Body of pancreas (tissue), 4 donors: Measurements from ENCODE around the gene PLA2G15. TPM values are rescaled to one million over a fixed set of nuclear protein-coding genes. Genes with fewer than 3 reads are reported as not detected.
A peak's percentile ranks its signal among the peaks of the same experiment; 100 is the strongest.

Experiments
- ATAC-seq: fragments of 150-250 bp; one replicate; pipeline ENCODE4 v1.9.1; 2016
- DNase-seq, 4 donors: peaks; one replicate each; pipeline ENCODE4 v3.0.0-alpha.2; 2019
- H3K27ac ChIP-seq, 4 donors: fragments of 200-600 bp; sonication (generic); 1 replicate in 3 of 4; 2 replicates in 1 of 4; pipeline versions ENCODE4 v1.5.1 to v1.6.1; 2016 to 2019; ENCODE audit warnings: mild to moderate bottlenecking in 1 of 4, mixed read lengths in 1 of 4, moderate library complexity in 1 of 4
- H3K27me3 ChIP-seq, 2 donors: fragments of 200-600 bp; sonication (generic); one replicate each; pipeline ENCODE4 v1.6.0; 2016; ENCODE audit warnings: mild to moderate bottlenecking in 1 of 2
- H3K36me3 ChIP-seq, 2 donors: fragments of 200-600 bp; sonication (generic); replicated peaks in 1 of 2; 2 replicates each; pipeline ENCODE4 v1.5.1; 2016; ENCODE audit warnings: low read depth in 2 of 2; ENCODE audit not compliant: insufficient read depth in 1 of 2
- H3K4me1 ChIP-seq: fragments of 200-600 bp; sonication (generic); one replicate; pipeline ENCODE4 v1.6.0; 2016
- H3K4me3 ChIP-seq, 2 donors: fragments of 200-600 bp; sonication (generic); 1 replicate in 1 of 2; 2 replicates in 1 of 2; pipeline ENCODE4 v1.5.1; 2016 to 2019
- H3K9me3 ChIP-seq, 3 donors: fragments of 200-600 bp; sonication (generic); 1 replicate in 2 of 3; 2 replicates in 1 of 3; pipeline ENCODE4 v1.5.1; 2016
- CTCF ChIP-seq, 7 experiments: fragments of 450-650 bp in 4 of 7; fragments of 200-600 bp in 3 of 7; sonication (generic) in 3 of 7; IDR thresholded peaks; one replicate each; pipeline ENCODE4 v1.5.1; 2016 to 2019; ENCODE audit warnings: antibody characterized with exemption in 7 of 7
- POLR2A ChIP-seq, 3 donors: fragments of 450-650 bp; IDR thresholded peaks; one replicate each; pipeline ENCODE4 v1.6.1; 2016; ENCODE audit warnings: antibody characterized with exemption in 3 of 3, mild to moderate bottlenecking in 2 of 3
- WGBS, 2 donors: methylation state at CpG; one replicate each; pipeline ENCODE4 v1.1.5; 2017; 5-methylcytosine and 5-hydroxymethylcytosine counted together
- intact Hi-C: fragments of 100-400 bp; cut with DNase I; formaldehyde crosslinking; loops from one replicate; pipeline ENCODE4 v1.15.1; 2023
- microRNA-seq, 2 donors: library from miRNA; unstranded; fragments of <30 nt; microRNA quantifications; one replicate each; pipeline ENCODE4, GENCODE V29; 2016; ENCODE audit warnings: borderline number of aligned reads in 2 of 2, borderline replicate concordance in 2 of 2
- small RNA-seq: library from RNA; depleted of rRNA; stranded (forward); fragments of <200 nt; gene quantifications from one replicate; pipeline ENCODE3, GENCODE V24; 2016
- total RNA-seq, 2 donors: library from RNA; depleted of rRNA; stranded (reverse); fragments of >200 nt; gene quantifications; one replicate each; pipeline ENCODE4 v1.1.0, GENCODE V29; 2016

The PLA2G15 gene
- total RNA-seq, 2 donors from 2014 or later: 8.2 to 9.6 TPM

GRCh38 chr16:68310437-68310773 lies 65.2 kb downstream of the PLA2G15 start:
- peak; percentile 28 for ATAC-seq
- 0% methylated on average over 29 of the region's 29 CpGs; no CpG with 5 or more reads in 1 of the 2 donors for WGBS, 2 donors
- DNase-seq: no peak
- H3K9me3 ChIP-seq: no peaks in the 10 kb centered on the region
- TF ChIP-seq CTCF (IDR thresholded peaks at IDR 0.05) (no peak), POLR2A (IDR thresholded peaks at IDR 0.05) (no peak)
- H3K27me3 ChIP-seq: no peaks in the 10 kb centered on the region
- H3K4me3 ChIP-seq: peak overlapping the region; percentile 46 to 84
- peaks cover 0 to 3% of the 10 kb centered on the region in 2 donors for H3K36me3 ChIP-seq
- intact Hi-C loops: no loop called here
- H3K27ac ChIP-seq: peak overlapping the region; percentile 30 to 84 (median 68)
- peaks cover 24% of the 10 kb centered on the region for H3K4me1 ChIP-seq

Small RNA genes within 50 kb of the gene (microRNA-seq; reads per million reads assigned to microRNA genes)
- 0 to 0.47 reads per million in 2 donors for gene MIR6773

Small RNA genes within 50 kb of the gene (small RNA-seq; reads per million reads assigned to genes)
- not detected for gene RNU6-1262P

Other genes starting within 250 kb of the PLA2G15 start
- 1 to 10 TPM in 1 of 2 donors, under 1 TPM in 1; 0.78 to 1.3 TPM for gene DPEP2, start 245.9 kb upstream of the PLA2G15 start, total RNA-seq
- not detected for gene DPEP2NB, start 229.5 kb upstream of the PLA2G15 start, total RNA-seq
- gene DDX28, start 222.1 kb upstream of the PLA2G15 start, total RNA-seq: 10 to 100 TPM in 1 of 2 donors, 1 to 10 TPM in 1; 3.4 to 13.2 TPM
- gene DUS2, start 222.1 kb upstream of the PLA2G15 start, total RNA-seq: 1 to 10 TPM; 3.1 to 3.6 TPM
- 10 to 100 TPM; 15.5 to 19.5 TPM for gene NFATC3, start 160.0 kb upstream of the PLA2G15 start, total RNA-seq
- 10 to 100 TPM; 55.0 to 56.0 TPM for gene ESRP2, start 9.2 kb upstream of the PLA2G15 start, total RNA-seq
- 10 to 100 TPM; 10.9 to 23.4 TPM for gene SLC7A6, start 19.2 kb downstream of the PLA2G15 start, total RNA-seq
- 10 to 100 TPM; 13.0 to 32.3 TPM for gene SLC7A6OS, start 65.6 kb downstream of the PLA2G15 start, total RNA-seq
- gene PRMT7, start 65.6 kb downstream of the PLA2G15 start, total RNA-seq: 10 to 100 TPM; 27.4 to 35.8 TPM
- 1 to 10 TPM; 1.3 to 4.6 TPM for gene SMPD3, start 203.1 kb downstream of the PLA2G15 start, total RNA-seq